Measurements from ENCODE around the gene MTG1.
"Not testable (repeated sequence)": the region's sequence is repeated elsewhere in the genome, so short reads cannot be mapped to it uniquely, and the experiment has no call there.

MTG1 gene

GRCh38 chr10:133454204-133454893 lies 60.4 kb downstream of the MTG1 start:
- DNase-seq, result no peak

GRCh38 chr10:133455196-133455595 lies 61.2 kb downstream of the MTG1 start:
- DNase-seq, result no peak

DNA sequence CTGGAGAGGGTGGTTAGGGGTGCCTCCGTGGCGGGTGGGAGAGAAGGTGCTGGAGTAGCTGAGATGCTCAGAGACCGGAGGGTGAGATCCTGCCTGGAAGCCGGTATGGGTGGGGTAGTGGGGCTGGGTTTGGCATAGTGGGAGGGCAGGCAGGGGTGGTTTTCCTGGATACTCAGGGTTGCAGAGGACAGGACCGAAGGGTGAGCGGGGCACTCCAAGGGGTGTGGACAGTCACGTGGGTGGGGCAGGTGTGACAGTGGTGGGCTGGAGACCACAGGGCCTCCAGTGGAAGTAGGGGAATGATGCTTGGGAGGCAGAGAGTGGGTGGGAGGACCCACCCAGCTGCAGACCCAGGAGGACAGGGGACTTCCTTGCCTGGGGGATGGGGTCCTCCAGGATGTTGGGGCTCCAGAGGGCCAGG lies 61.7 kb downstream of the MTG1 start:
- no peak for DNase-seq

DNA sequence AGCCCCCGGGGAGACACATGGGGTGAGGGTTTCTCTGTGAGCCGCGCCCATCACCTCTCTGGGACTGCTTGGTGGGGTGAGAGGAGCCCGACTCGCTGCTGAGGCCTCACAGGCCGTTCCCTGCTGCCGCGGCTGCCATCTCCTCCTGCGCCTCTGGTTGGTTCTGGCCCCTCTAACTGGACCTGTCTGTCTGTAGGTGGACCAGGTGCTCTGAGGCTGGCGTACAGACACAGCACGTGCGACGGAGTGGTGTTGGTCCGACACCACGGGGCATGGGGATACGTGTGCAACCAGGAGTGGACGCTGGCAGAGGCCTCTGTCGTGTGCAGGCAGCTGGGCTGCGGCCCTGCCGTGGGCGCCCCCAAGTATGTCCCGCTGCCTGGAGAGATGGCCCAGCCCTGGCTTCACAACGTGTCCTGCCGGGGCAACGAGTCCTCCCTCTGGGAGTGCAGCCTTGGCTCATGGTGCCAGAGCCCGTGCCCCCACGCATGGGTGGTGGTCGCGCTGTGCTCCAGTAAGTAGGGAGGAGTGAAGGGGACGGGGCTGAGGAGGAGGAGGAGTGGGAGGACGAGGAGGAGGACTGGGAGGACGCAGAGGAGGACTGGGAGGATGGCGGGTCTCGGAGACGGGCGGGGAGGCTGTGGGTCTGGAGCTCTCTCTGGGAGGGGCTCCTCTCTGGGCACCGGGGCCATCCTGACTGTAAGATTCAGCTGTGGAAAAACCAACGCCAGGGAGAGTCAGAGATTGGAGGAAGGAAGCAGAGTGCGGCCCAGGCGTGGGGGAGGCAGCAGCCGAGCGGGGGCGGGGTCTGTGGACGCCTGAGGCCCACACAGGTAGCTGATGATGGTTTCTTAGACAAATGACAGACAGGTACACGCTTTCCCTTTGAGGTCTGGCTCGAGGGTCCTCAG lies 62.3 kb downstream of the MTG1 start:
- DNase-seq, result no peak

DNA sequence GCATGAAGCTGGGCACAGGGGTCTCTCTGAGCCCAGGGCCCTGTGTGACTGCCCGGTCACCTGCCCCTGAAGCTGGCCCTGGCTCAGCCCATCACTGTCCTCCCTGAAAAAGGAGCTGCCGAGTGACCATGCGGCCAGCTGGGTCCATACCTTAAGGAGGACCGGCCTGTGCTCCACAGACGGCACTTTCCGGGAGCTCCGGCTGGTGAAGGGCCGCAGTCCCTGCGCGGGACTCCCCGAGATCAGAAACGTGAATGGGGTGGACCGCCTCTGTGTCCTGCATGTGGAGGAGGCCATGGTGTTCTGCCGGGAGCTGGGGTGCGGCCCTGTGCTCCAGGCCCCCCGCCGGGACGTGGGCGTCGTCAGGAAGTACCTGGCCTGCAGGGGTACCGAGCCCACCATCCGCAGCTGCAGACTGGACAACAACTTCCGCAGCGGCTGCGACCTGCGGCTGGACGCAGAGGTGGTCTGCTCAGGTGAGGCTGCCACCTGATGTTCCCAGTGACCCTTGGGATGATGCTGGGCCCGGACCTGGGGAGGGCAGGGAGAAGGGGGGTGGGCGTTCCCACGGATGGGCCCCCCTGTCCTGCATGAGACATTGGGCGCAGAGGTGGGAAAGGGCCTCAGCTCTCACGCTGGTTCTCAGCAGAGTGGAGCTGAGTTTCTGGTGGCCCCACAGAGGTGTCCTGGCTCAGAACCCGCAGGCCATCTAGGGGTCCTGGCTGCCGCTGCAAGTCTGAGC lies 63.3 kb downstream of the MTG1 start:
- DNase-seq, result no peak

DNA sequence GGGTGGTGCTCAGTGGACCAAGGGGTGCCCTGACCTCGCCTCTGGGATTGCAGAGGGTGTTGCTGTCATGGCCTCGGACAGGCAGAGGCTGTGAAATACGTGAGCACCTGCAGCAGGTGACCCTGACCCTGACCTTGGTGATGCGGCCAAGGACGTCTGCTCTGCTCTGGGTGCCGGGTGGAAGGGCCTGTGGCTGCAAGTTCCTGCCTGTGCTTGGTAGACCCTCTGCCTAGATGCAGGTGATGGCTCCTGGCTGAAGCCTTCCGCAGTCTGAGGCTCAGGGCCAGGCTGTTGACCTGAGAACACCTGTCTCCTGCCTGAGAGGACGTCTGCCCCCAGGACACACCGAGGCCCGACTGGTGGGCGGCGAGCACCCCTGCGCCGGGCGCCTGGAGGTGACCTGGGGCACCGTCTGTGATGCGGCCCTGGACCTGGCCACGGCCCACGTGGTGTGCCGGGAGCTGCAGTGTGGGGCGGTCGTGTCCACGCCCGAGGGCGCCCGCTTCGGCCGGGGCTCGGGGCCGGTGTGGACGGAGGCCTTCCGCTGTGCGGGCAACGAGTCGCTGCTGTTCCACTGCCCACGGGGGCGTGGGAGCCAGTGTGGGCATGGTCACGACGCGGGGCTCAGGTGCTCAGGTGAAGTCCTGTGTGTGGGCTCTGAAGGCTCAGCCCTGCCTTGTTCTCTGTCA lies 64.2 kb downstream of the MTG1 start:
- no peak for DNase-seq

- no peak for DNase-seq
These were observed 64.9 kb downstream of the MTG1 start for GRCh38 chr10:133458710-133459453.

DNA sequence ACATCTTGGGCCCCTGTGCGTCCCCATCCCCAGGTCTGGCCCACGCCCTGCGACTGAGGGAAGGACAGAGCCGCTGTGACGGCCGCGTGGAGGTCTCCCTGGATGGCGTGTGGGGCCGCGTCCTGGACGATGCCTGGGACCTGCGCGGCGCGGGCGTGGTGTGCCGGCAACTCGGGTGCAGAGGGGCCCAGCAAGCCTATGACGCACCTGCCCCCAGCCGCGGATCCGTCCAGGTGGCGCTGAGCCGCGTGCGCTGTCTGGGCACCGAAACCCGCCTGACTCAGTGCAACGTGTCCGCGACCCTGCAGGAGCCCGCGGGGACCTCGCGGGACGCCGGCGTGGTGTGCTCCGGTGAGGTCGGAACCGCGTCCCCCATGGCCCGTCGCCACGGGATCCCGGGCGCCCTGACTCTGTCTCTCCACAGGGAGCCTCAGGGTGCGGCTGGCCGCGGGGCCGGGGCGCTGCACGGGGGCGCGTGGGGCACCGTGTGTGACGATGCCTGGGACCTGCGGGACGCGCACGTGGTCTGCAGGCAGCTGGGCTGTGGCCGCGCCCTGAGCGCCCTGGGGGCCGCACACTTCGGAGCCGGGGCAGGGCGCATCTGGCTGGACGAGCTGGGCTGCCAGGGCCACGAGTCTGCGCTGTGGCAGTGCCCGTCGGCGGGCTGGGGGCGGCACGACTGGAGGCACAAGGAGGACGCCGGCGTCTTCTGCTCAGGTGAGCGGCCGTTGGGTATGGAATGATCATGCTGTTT lies 65.7 kb downstream of the MTG1 start:
- no peak for DNase-seq

GRCh38 chr10:133460208-133460769 lies 66.3 kb downstream of the MTG1 start:
- DNase-seq, result no peak

- no peak for DNase-seq
These were observed 67.1 kb downstream of the MTG1 start for GRCh38 chr10:133461027-133461426.

DNA sequence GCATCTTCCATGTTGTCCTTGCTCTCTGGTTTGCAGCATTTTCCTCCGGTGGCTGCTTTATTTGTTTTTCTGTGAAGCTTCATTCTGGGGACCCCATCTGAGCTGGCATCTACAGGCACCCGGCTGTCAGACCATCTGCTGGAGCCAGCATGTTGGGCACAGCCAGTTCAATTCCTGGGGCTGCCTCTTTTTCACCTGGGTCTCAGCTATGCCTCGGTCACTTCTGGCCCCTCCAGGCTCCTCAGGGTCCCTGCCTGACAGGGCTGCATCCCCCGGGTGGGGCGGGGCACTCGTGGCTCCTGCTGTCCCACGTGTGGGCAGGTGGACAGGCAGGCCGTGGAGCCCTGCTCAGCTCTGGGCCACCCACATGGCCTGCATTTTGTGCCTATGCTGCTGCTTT lies 67.9 kb downstream of the MTG1 start:
- no peak for DNase-seq

GRCh38 chr10:133462512-133463305 lies 68.8 kb downstream of the MTG1 start:
- no peak for DNase-seq

DNA sequence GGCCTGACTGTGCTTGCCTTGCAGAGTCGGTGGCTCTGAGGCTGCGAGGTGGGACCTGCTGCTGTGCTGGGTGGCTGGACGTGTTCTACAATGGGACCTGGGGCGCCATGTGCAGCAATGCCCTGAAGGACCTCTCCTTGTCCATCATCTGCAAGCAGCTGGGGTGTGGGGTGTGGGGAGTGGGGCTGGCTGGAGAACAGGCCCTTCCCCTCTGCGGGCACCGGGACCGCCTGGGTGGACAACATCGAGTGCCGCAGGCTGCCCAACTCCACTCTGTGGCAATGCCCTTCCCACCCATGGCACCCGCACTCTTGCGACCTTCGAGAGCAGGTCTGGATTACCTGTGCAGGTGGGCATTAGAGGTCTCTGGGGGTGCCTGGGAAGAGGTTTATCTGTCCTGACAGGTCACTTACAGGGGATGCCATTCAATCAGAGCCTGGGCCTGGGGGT lies 70.7 kb downstream of the MTG1 start:
- DNase-seq, result no peak

GRCh38 chr10:133465191-133465949 lies 71.4 kb downstream of the MTG1 start:
- no peak for DNase-seq

- no peak for DNase-seq
These were observed 72.1 kb downstream of the MTG1 start for GRCh38 chr10:133465950-133466474.

GRCh38 chr10:133466683-133467275 lies 72.8 kb downstream of the MTG1 start:
- DNase-seq, result no peak

DNA sequence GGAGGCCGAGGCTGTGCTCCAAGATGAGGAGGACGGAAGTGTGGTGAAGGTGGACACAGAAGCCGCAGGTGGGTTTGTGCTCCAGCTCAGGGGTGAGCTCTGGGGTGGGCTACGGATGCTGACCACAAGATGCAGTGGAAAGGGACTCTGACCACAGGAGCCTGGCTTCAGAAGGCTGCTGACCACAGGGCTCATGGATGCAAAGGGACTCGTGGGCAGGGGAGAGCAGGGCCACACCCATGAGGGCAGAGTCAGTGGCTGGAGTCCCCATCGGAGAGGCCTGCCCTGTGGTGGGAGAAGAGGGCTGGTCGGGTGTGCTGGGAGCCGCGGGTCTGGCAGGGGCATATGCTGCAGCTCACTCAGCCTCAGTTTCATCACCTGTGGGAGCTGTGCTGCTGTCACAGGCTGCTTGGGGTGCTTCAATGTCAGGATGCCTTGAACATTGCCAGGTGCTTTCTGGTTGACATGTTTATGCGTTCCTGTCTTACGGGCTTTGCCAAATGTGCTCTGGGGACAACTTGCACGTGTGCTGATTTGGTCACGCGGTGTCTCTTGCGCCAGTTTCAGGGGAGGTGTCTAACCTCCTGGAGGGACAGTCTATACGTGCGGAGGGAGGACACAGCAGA lies 73.4 kb downstream of the MTG1 start:
- no peak for DNase-seq

DNA sequence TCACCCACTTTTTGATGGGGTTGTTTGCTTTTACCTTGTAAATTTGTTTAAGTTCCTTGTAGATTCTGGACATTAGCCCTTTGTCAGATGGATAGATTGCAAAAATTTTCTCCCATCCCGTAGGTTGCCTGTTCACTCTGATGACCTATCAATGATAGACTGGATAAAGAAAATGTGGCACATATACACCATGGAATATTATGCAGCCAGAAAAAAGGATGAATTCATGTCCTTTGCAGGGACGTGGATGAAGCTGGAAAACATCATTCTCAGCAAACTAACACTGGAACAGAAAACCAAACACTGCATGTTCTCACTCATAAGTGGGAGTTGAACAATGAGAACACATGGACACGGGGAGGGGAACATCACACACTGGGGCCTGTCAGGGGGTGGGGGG lies 75.2 kb downstream of the MTG1 start:
- not testable (repeated sequence) for DNase-seq

Measured in stimulated activated CD4-positive, alpha-beta T cell treated with anti-CD3 and anti-CD28 coated beads, Interleukin-4, amount 100 ng/mL, for 4 hours (primary cell).